PC-9 (cell line): Measurements from ENCODE around the gene GUCY2F.

Experiments
- EZH2 ChIP-seq: fragments of 200-600 bp; sonication (generic); IDR thresholded peaks from 2 replicates; pipeline ENCODE4 v1.8.0; 2017; ENCODE audit warnings: antibody characterized with exemption, low read depth
- TF ChIP-seq, protein P1 (sequence below): fragments of 200-600 bp; sonication (generic); conservative IDR thresholded peaks from 2 replicates; pipeline ENCODE4 v1.6.1; 2017; ENCODE audit warnings: mixed run types, antibody characterized with exemption, mild to moderate bottlenecking, moderate library complexity

DNA sequence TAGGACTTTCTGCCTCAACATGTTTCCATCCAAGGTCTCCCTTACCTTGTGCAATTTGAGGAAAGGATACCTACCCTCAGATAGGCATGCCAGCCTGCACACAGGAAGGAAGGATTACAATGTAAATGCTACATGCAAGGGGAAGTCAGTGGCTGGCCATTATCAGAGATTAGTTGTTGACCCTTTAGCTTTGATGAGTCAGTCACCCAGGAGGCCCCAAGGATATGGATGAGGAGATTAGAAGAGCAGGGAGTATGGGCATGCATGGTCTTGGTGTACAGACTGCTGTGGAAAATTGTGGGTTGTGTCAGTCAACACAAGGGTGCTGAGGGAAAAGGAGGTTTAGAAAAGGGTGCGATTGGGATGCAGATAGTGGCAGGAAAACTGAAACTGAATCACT, 92.0 kb downstream of the GUCY2F start:
- TF ChIP-seq, protein P1, sequence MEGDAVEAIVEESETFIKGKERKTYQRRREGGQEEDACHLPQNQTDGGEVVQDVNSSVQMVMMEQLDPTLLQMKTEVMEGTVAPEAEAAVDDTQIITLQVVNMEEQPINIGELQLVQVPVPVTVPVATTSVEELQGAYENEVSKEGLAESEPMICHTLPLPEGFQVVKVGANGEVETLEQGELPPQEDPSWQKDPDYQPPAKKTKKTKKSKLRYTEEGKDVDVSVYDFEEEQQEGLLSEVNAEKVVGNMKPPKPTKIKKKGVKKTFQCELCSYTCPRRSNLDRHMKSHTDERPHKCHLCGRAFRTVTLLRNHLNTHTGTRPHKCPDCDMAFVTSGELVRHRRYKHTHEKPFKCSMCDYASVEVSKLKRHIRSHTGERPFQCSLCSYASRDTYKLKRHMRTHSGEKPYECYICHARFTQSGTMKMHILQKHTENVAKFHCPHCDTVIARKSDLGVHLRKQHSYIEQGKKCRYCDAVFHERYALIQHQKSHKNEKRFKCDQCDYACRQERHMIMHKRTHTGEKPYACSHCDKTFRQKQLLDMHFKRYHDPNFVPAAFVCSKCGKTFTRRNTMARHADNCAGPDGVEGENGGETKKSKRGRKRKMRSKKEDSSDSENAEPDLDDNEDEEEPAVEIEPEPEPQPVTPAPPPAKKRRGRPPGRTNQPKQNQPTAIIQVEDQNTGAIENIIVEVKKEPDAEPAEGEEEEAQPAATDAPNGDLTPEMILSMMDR, result no peak
- no peak for TF ChIP-seq EZH2
